Measurements from ENCODE around the gene TMX2. TPM values are rescaled to one million over a fixed set of nuclear protein-coding genes. Genes with fewer than 3 reads are reported as not detected.

Gene TMX2
- polyA plus RNA-seq, 2 of the 4 experiments (the other 2 are of a cell fraction), result 140 to 168 TPM

- Histone ChIP-seq H3K27ac (peak within 1 kb of the TSS; percentile 91 to 97), H3K4me3 (peak within 1 kb of the TSS; percentile 73), H3K4me2 (peak within 1 kb of the TSS; percentile 92), H3K4me1 (peaks cover 22% of the 10 kb centered on the region), H3K9me3 (no peaks in the 10 kb centered on the region)
- DNase-seq (ENCODE audit: low read depth in 1 of 2, low spot score in 1 of 2) (peak; percentile 98 to 99), ATAC-seq (peak; percentile 98 to 99), FAIRE-seq (no peak)
- ChIA-PET CTCF (interaction anchor here (0.7 to 12.4 kb wide), 11 partner anchors 10 to 1157 kb away, joined by 3 to 216 read pairs (median 5); partner anchors contain the start of gene BTBD18), POLR2A (interaction anchor here (1.0 to 3.0 kb wide), 7 partner anchors 10 to 50 kb away, joined by 6 to 28 read pairs (median 17); partner anchors contain the start of genes BTBD18, MED19, SELENOH and TMX2)
- 3% methylated on average over 13 of the region's 13 CpGs for WGBS (ENCODE audit: missing lambda C conversion rate)
- TF ChIP-seq HDAC2 (IDR thresholded peaks at IDR 0.05), result no peak
- no peak for TF ChIP-seq FOSB (CRISPR knock-in tag; IDR thresholded peaks at IDR 0.05)
- no peak for TF ChIP-seq ESRRA (IDR thresholded peaks at IDR 0.05; ENCODE audit: borderline replicate concordance, low read length)
- no peak for TF ChIP-seq ZSCAN20 (CRISPR knock-in tag; IDR thresholded peaks at IDR 0.05)
- TF ChIP-seq PBX3 (IDR thresholded peaks at IDR 0.05), result no peak
- TF ChIP-seq PHF8 (IDR thresholded peaks at IDR 0.05; ENCODE audit: borderline replicate concordance, low read depth), result peak; percentile 8; the same call in 1 of the 2 replicates
- TF ChIP-seq ZNF302 (CRISPR knock-in tag; IDR thresholded peaks at IDR 0.05), result no peak
- TF ChIP-seq ZFP36 (IDR thresholded peaks at IDR 0.05; ENCODE audit: borderline replicate concordance, partially characterized antibody), result no peak
- no peak for TF ChIP-seq NPAS2 (CRISPR knock-in tag; IDR thresholded peaks at IDR 0.05; ENCODE audit: borderline replicate concordance)
- TF ChIP-seq BHLHE40 (IDR thresholded peaks at IDR 0.05; ENCODE audit: low read depth, low read length), result no peak
- TF ChIP-seq POLR2A (IDR thresholded peaks at IDR 0.05; ENCODE audit: low read length), result peak; percentile 36
- TF ChIP-seq EHMT2 (IDR thresholded peaks at IDR 0.05; ENCODE audit: low read depth), result no peak
- no peak for TF ChIP-seq RFX5 (IDR thresholded peaks at IDR 0.05)
- peak; percentile 72 to 78; a peak in 4 of 5 replicates for TF ChIP-seq JUN (IDR thresholded peaks at IDR 0.05)
- TF ChIP-seq KDM5A (IDR thresholded peaks at IDR 0.05), result no peak
- TF ChIP-seq HMGXB4 (CRISPR knock-in tag; IDR thresholded peaks at IDR 0.05; ENCODE audit: borderline replicate concordance), result no peak
- no peak for TF ChIP-seq EP300 (IDR thresholded peaks at IDR 0.05)
- peak; percentile 23; the same call in 1 of the 2 replicates for TF ChIP-seq E2F6 (IDR thresholded peaks at IDR 0.05; ENCODE audit: borderline replicate concordance, low read depth)
- TF ChIP-seq CBX8 (IDR thresholded peaks at IDR 0.05), result no peak
- no peak for TF ChIP-seq KDM1A (IDR thresholded peaks at IDR 0.05; ENCODE audit: low read depth)
- no peak for TF ChIP-seq CHD4 (IDR thresholded peaks at IDR 0.05; ENCODE audit: borderline replicate concordance)
- no peak for TF ChIP-seq EHF (CRISPR knock-in tag; IDR thresholded peaks at IDR 0.05)
- TF ChIP-seq JUNB (IDR thresholded peaks at IDR 0.05), result no peak
- peak; percentile 72; the same call in 2 of the 3 replicates for TF ChIP-seq BCL3 (IDR thresholded peaks at IDR 0.05)
- no peak for TF ChIP-seq SREBF2 (IDR thresholded peaks at IDR 0.05)
- no peak for TF ChIP-seq CBX2 (IDR thresholded peaks at IDR 0.05; ENCODE audit: borderline replicate concordance, low read depth)
- peak; percentile 47; the same call in 1 of the 2 replicates for TF ChIP-seq MAX (IDR thresholded peaks at IDR 0.05)
- TF ChIP-seq MAZ (IDR thresholded peaks at IDR 0.05; ENCODE audit: borderline replicate concordance, low read depth, low read length), result no peak
- TF ChIP-seq HOXA7 (CRISPR knock-in tag; IDR thresholded peaks at IDR 0.05), result 0 out of 2 replicates have a peak, but pooled peaks have one; percentile 10
- no peak for TF ChIP-seq TP53 (CRISPR knock-in tag; IDR thresholded peaks at IDR 0.05)
- TF ChIP-seq MAFK (IDR thresholded peaks at IDR 0.05; ENCODE audit: partially characterized antibody), result no peak
- TF ChIP-seq CHD2 (IDR thresholded peaks at IDR 0.05; ENCODE audit: low read length, partially characterized antibody), result no peak
- TF ChIP-seq HES2 (IDR thresholded peaks at IDR 0.05), result no peak
- 0 out of 4 replicates have a peak, but pooled peaks of 1 of the 2 experiments have one; percentile 9 for TF ChIP-seq CEBPB (IDR thresholded peaks at IDR 0.05)
- TF ChIP-seq POLR2AphosphoS2 (conservative IDR thresholded peaks at IDR 0.05; ENCODE audit: low read length), result no peak
Measured at GRCh38 chr11:57761301-57762234, 49.2 kb downstream of the TMX2 start, which contains the start of gene CTNND1. TSS of gene CTNND1 (plus strand) at chr11:57761802. CDS start at chr11:57791479, 29,677 bp downstream.
